Spleen (tissue), 11 donors: ENCODE results near the gene HSDL1. TPM values are rescaled to one million over a fixed set of nuclear protein-coding genes. Genes with fewer than 3 reads are reported as not detected.

Experiments
- DNase-seq: peaks from one replicate; pipeline ENCODE4 v3.0.0-alpha.2; 2020
- H3K27ac ChIP-seq, 8 donors: fragments of 200-600 bp; sonication (generic) in 7 of 8; 1 replicate in 4 of 8; 2 replicates in 4 of 8; pipeline versions ENCODE4 v1.5.0 to v1.8.0; 2016 to 2021; ENCODE audit warnings: inconsistent platforms in 4 of 8, mild to moderate bottlenecking in 4 of 8, moderate library complexity in 1 of 8
- H3K27me3 ChIP-seq, 7 donors: fragments of 200-600 bp; sonication (generic) in 6 of 7; replicated peaks in 1 of 7; 1 replicate in 4 of 7; 2 replicates in 3 of 7; pipeline versions ENCODE4 v1.5.0 to v1.8.0; 2016 to 2021; ENCODE audit warnings: inconsistent platforms in 3 of 7, mild to moderate bottlenecking in 1 of 7
- H3K36me3 ChIP-seq, 6 donors: fragments of 200-600 bp; sonication (generic) in 5 of 6; 1 replicate in 4 of 6; 2 replicates in 2 of 6; pipeline versions ENCODE4 v1.5.0 to v1.8.0; 2016 to 2021; ENCODE audit warnings: inconsistent platforms in 2 of 6
- H3K4me1 ChIP-seq, 6 donors: fragments of 200-600 bp; sonication (generic) in 5 of 6; 1 replicate in 3 of 6; 2 replicates in 3 of 6; pipeline versions ENCODE4 v1.5.0 to v1.8.0; 2016 to 2021; ENCODE audit warnings: inconsistent platforms in 3 of 6
- H3K4me3 ChIP-seq, 8 donors: fragments of 200-600 bp; sonication (generic) in 7 of 8; 1 replicate in 4 of 8; 2 replicates in 4 of 8; pipeline versions ENCODE4 v1.5.0 to v1.8.0; 2016 to 2021; ENCODE audit warnings: inconsistent platforms in 4 of 8, mild to moderate bottlenecking in 4 of 8, moderate library complexity in 2 of 8
- H3K9me3 ChIP-seq, 8 donors: fragments of 200-600 bp; sonication (generic) in 7 of 8; 1 replicate in 4 of 8; 2 replicates in 4 of 8; pipeline versions ENCODE4 v1.5.0 to v1.8.0; 2016 to 2021; ENCODE audit warnings: inconsistent platforms in 4 of 8
- POLR2A ChIP-seq, 3 donors: fragments of 450-650 bp; IDR thresholded peaks; one replicate each; pipeline ENCODE4 v1.5.1; 2017; ENCODE audit warnings: antibody characterized with exemption in 3 of 3, mild to moderate bottlenecking in 1 of 3
- POLR2AphosphoS5 ChIP-seq, 3 donors: sonication (generic); formaldehyde crosslinking; IDR thresholded peaks; one replicate each; pipeline ENCODE4 v1.5.1; 2017; ENCODE audit warnings: antibody characterized with exemption in 3 of 3
- WGBS, 5 donors: extraction: QIAGEN DNeasy Blood & Tissue Kit in 3 of 5; methylation state at CpG; one replicate each; pipeline versions ENCODE4 v1.1.5 to v1.1.7; 2013 to 2018; 5-methylcytosine and 5-hydroxymethylcytosine counted together
- intact Hi-C: fragments of 100-400 bp; cut with DNase I; formaldehyde crosslinking; loops from one replicate; pipeline ENCODE4 v1.15.0; 2023; ENCODE audit warnings: low total_unique reads
- polyA plus RNA-seq, 3 donors: library from polyadenylated mRNA; stranded (reverse); fragments of 200-250 nt; gene quantifications; one replicate each; pipeline ENCODE4 v1.2.1, GENCODE V29; 2013
- total RNA-seq, 7 donors: library from RNA; depleted of rRNA in 3 of 7; stranded (reverse); fragments of >200 nt in 3 of 7; fragmentation: NEBNext Ultra II Directional in 4 of 7; extraction: Animal tissue kit (Norgen Biotek cat#: 25700) in 4 of 7; gene quantifications; one replicate each; pipeline versions ENCODE4 v1.1.0 to v1.2.1, GENCODE V29; 2016 to 2021
- TF ChIP-seq, protein P1 (sequence below), 11 experiments: fragments of 200-600 bp in 7 of 11; fragments of 450-650 bp in 4 of 11; sonication (generic) in 4 of 11; IDR thresholded peaks in 8 of 11; conservative IDR thresholded peaks in 3 of 11; 1 replicate in 7 of 11; 2 replicates in 4 of 11; pipeline versions ENCODE4 v1.4.0 to v1.8.0; 2016 to 2021; ENCODE audit warnings: antibody characterized with exemption in 11 of 11, inconsistent platforms in 4 of 11, mild to moderate bottlenecking in 1 of 11
- donor health status: healthy with polysubstance abuse.
- donor health status: DM: no; HTN: no; CAD: no; lungs with moderate emphysema.
- donor health status: DM: no; HTN: no; CAD: no.
- donor health status: Bipolar disorder and iron deficiency.
- donor health status: healthy.
- donor health status: DM: no; HTN: no; CAD: no.
- donor health status: DM: yes; HTN: yes; CAD: no.

The HSDL1 gene
- total and polyA plus RNA-seq, 10 donors, result 10.1 to 29.0 (median 20.0) TPM

DNA sequence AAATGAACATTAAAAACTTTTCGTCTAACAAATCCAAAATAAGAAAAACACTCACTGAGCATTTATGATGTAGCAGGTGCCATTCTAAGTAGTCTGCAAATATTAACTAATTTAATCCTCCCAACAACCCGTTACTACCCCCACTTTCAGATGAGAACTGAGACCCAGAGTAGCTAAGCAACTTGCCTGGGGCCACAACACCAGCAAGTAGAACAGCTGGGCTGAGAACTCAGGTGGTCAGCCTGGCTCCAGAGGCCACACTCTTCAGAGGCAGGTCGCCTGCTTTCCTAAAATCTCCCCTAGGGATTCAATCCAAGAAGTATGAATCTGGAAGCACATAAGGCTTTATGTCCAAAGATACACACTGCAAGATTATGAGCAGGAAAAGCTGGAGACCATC lies 34.5 kb downstream of the HSDL1 start:
- H3K36me3 ChIP-seq, result peaks cover 0 to 52% (median 8%) of the 10 kb centered on the region in 6 donors
- intact Hi-C loops, result no loop called here
- peaks cover 10 to 99% (median 49%) of the 10 kb centered on the region in 6 donors for H3K4me1 ChIP-seq
- no peak overlapping the region for H3K4me3 ChIP-seq
- 73 to 95% (median 92%) methylated on average over 3 of the region's 3 CpGs for WGBS, 5 donors
- H3K9me3 ChIP-seq, result no peaks in the 10 kb centered on the region
- H3K27me3 ChIP-seq, result no peaks in the 10 kb centered on the region
- H3K27ac ChIP-seq, result peak overlapping the region in 1 of 8 donors; percentile 35
- TF ChIP-seq POLR2AphosphoS5 (IDR thresholded peaks at IDR 0.05), result no peak
- no peak for TF ChIP-seq POLR2A (IDR thresholded peaks at IDR 0.05)
- TF ChIP-seq, protein P1, sequence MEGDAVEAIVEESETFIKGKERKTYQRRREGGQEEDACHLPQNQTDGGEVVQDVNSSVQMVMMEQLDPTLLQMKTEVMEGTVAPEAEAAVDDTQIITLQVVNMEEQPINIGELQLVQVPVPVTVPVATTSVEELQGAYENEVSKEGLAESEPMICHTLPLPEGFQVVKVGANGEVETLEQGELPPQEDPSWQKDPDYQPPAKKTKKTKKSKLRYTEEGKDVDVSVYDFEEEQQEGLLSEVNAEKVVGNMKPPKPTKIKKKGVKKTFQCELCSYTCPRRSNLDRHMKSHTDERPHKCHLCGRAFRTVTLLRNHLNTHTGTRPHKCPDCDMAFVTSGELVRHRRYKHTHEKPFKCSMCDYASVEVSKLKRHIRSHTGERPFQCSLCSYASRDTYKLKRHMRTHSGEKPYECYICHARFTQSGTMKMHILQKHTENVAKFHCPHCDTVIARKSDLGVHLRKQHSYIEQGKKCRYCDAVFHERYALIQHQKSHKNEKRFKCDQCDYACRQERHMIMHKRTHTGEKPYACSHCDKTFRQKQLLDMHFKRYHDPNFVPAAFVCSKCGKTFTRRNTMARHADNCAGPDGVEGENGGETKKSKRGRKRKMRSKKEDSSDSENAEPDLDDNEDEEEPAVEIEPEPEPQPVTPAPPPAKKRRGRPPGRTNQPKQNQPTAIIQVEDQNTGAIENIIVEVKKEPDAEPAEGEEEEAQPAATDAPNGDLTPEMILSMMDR (IDR thresholded peaks at IDR 0.05 in 8 of 11, conservative IDR thresholded peaks at IDR 0.05 in 3 of 11), result no peak
- no peak for DNase-seq

DNA sequence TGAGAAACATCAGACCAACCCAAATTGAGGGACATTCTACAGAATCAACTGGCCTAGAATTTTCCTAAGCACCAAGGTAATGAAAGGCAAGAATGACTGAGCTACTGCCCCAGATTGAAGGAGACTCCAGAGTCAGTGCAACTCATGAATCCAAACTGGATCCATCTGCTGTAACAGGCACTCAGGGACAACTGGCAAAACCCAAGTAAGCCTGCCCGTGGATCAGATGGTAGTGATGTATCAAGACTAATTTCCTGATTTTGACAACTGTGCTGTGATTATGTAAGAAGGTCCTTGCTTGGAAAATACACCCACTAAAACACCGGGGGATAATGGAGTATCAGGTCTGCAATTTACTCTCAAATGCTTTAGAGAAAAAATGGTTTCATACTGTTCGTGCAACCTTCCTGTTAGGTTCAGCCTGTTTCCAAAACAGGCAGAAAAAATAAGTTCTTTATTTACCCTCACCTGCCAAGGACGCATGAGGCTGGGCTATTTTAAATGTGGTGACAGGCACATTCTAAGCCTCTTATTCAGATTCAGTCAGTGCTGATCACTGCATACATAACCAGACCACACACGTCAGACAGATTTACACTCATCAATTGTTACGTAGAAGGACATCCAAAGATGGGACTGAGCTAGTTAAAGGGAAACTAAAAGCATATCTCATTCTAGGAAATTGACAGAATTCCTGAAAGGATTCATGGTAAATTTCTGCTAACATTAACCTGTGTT lies 35.2 kb downstream of the HSDL1 start:
- peak overlapping the region in 3 of 8 donors; percentile 16 to 35 (median 19) for H3K27ac ChIP-seq

DNA sequence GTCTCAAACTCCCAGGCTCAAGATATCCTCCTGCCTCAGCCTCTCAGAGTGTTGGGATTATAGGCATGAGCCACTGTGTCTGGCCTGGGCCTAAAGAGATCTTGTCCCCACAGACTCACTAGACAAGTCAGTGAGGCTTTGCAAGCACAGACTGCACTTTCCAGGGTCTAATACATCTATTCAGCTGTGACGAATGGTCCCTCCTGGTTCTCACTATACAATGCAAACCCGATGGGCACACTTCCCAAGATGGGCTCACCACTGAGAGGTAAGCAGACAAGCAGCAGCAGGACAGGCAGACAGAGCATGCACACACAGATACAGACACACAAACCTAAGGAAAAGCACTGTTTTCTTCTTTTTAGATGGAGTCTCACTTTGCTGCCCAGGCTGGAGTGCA lies 37.1 kb downstream of the HSDL1 start:
- Histone ChIP-seq H3K4me3 (no peak overlapping the region), H3K9me3 (no peaks in the 10 kb centered on the region), H3K27ac (no peak overlapping the region), H3K4me1 (peaks cover 0 to 96% (median 28%) of the 10 kb centered on the region in 6 donors), H3K36me3 (peaks cover 0 to 58% (median 8%) of the 10 kb centered on the region in 6 donors), H3K27me3 (no peaks in the 10 kb centered on the region)
- intact Hi-C loops, result no loop called here
- no peak for DNase-seq
- 90 to 96% (median 92%) methylated on average over 2 of the region's 2 CpGs for WGBS, 5 donors
- TF ChIP-seq POLR2A (IDR thresholded peaks at IDR 0.05) (no peak), POLR2AphosphoS5 (IDR thresholded peaks at IDR 0.05) (no peak)
- TF ChIP-seq, protein P1 (IDR thresholded peaks at IDR 0.05 in 8 of 11, conservative IDR thresholded peaks at IDR 0.05 in 3 of 11), result no peak

More for the DNA sequence above, 35.2 kb downstream of the HSDL1 start:
- no peaks in the 10 kb centered on the region for H3K27me3 ChIP-seq
- H3K36me3 ChIP-seq, result peaks cover 0 to 58% (median 8%) of the 10 kb centered on the region in 6 donors
- peaks cover 5 to 99% (median 42%) of the 10 kb centered on the region in 6 donors for H3K4me1 ChIP-seq
- H3K9me3 ChIP-seq, result no peaks in the 10 kb centered on the region
- WGBS, 5 donors, result 55 to 73% (median 61%) methylated on average over 6 of the region's 6 CpGs
- TF ChIP-seq POLR2A (IDR thresholded peaks at IDR 0.05), result no peak
- TF ChIP-seq, protein P1 (IDR thresholded peaks at IDR 0.05 in 8 of 11, conservative IDR thresholded peaks at IDR 0.05 in 3 of 11), result no peak
- TF ChIP-seq POLR2AphosphoS5 (IDR thresholded peaks at IDR 0.05), result no peak
- intact Hi-C loops, result no loop called here
- no peak overlapping the region for H3K4me3 ChIP-seq
- DNase-seq, result no peak

DNA sequence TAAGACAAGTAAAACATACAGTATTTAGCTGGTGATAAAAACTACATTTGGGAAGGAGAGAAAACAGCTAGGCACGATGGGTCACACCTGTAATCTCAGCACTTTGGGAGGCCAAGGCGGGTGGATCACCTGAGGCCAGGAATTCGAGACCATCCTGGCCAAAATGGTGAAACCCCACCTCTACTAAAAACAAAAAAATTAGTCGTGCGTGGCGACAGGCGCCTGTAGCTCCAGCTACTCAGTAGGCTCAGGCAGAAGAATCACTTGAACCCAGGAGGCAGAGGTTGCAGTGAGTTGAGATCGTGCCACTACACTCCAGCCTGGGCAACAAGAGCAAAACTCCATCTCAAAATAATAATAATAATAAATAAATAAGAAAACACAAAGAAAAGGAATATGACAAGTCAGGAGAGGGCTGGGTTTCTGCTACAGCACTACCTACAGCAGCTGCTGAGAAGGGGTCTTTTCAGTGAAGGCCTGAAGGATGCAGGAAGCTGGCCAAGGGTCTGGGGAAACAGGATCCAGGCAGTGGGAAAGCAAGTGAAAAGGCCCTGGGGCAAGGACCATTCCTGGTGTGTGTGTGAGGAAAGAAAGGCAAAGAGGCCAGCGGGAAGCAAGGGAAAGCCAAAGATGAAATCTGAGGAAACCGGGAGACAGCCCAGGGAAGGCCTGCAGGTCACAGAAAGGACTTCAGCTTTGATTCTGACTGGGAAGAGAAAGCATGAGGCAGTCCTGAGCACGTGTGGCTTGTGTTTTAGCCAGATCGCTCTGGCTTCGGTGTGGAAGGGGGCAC lies 38.8 kb downstream of the HSDL1 start:
- intact Hi-C loops, result no loop called here
- 87 to 94% (median 91%) methylated on average over 13 of the region's 13 CpGs for WGBS, 5 donors

More for the DNA sequence above, 38.8 kb downstream of the HSDL1 start:
- Histone ChIP-seq H3K4me1 (peaks cover 0 to 96% (median 22%) of the 10 kb centered on the region in 6 donors), H3K36me3 (peaks cover 0 to 64% (median 12%) of the 10 kb centered on the region in 6 donors), H3K27ac (no peak overlapping the region), H3K9me3 (no peaks in the 10 kb centered on the region), H3K27me3 (no peaks in the 10 kb centered on the region), H3K4me3 (no peak overlapping the region)
- no peak for TF ChIP-seq POLR2A (IDR thresholded peaks at IDR 0.05)
- no peak for TF ChIP-seq POLR2AphosphoS5 (IDR thresholded peaks at IDR 0.05)
- TF ChIP-seq, protein P1 (IDR thresholded peaks at IDR 0.05 in 8 of 11, conservative IDR thresholded peaks at IDR 0.05 in 3 of 11), result no peak
- no peak for DNase-seq
